ENCODE measurements around the gene DYNLT2B. TPM values are rescaled to one million over a fixed set of nuclear protein-coding genes. Genes with fewer than 3 reads are reported as not detected.

The DYNLT2B gene
- total and polyA plus RNA-seq, 4 donors = 1.1 to 3.7 (median 2.9) TPM

GRCh38 chr3:196241704-196242103 is 76.3 kb downstream of the DYNLT2B start:
- 97% methylated on average over 8 of the region's 8 CpGs for WGBS
- Histone ChIP-seq H3K36me3 (ENCODE audit: control insufficient read depth in 4 of 4, insufficient read depth in 3 of 4, low read depth in 1 of 4, low read length in 3 of 4) (peaks cover 7 to 47% (median 41%) of the 10 kb centered on the region in 4 donors), H3K9me3 (ENCODE audit: control insufficient read depth in 4 of 4, low read length in 3 of 4) (no peaks in the 10 kb centered on the region), H3K4me1 (ENCODE audit: control insufficient read depth in 4 of 4, insufficient read depth in 4 of 4, low read length in 3 of 4) (no peaks in the 10 kb centered on the region), H3K27ac (ENCODE audit: low read depth in 1 of 2, low read length in 2 of 2) (no peak overlapping the region), H3K4me3 (ENCODE audit: low read depth in 1 of 3, low read length in 3 of 3) (no peak overlapping the region), H3K9ac (ENCODE audit: low read depth in 1 of 2, low read length in 2 of 2) (no peak overlapping the region), H3K27me3 (ENCODE audit: control insufficient read depth in 4 of 4, insufficient read depth in 4 of 4, low read length in 3 of 4) (no peaks in the 10 kb centered on the region)
- no peak for TF ChIP-seq REST (IDR thresholded peaks at IDR 0.05)
- no peak for DNase-seq (ENCODE audit: low spot score)

Small RNA genes within 50 kb of the gene (small RNA-seq; reads per million reads assigned to genes)
- gene AC069257.2 = not detected
- gene RNU6-910P = not detected

Other genes starting within 250 kb of the DYNLT2B start
- 1,000 to 10,000 TPM in 1 of 2 donors, 100 to 1,000 TPM in 1; 126 to 1,250 TPM for gene TFRC, start 236.2 kb downstream of the DYNLT2B start, total RNA-seq
- 10 to 100 TPM; 19.1 to 20.7 TPM for gene TFRC, start 236.2 kb downstream of the DYNLT2B start, polyA plus RNA-seq
- under 1 TPM; 0.42 to 0.59 TPM for gene ZDHHC19, start 106.8 kb downstream of the DYNLT2B start, total RNA-seq
- gene ZDHHC19, start 106.8 kb downstream of the DYNLT2B start, polyA plus RNA-seq = 1 to 10 TPM; 1.0 to 1.5 TPM
- gene SLC51A, start 101.7 kb downstream of the DYNLT2B start, total RNA-seq = 10 to 100 TPM; 19.9 to 52.5 TPM
- gene SLC51A, start 101.7 kb downstream of the DYNLT2B start, polyA plus RNA-seq = 10 to 100 TPM; 41.3 to 50.8 TPM
- 10 to 100 TPM; 29.6 to 56.8 TPM for gene PCYT1A, start 30.5 kb downstream of the DYNLT2B start, total RNA-seq
- gene PCYT1A, start 30.5 kb downstream of the DYNLT2B start, polyA plus RNA-seq = 10 to 100 TPM; 12.5 to 18.9 TPM
- gene TM4SF19, start 20.1 kb upstream of the DYNLT2B start, total RNA-seq = not detected
- gene TM4SF19, start 20.1 kb upstream of the DYNLT2B start, polyA plus RNA-seq = not detected
- 10 to 100 TPM in 1 of 2 donors, 1 to 10 TPM in 1; 9.6 to 15.5 TPM for gene UBXN7, start 114.2 kb upstream of the DYNLT2B start, total RNA-seq
- gene UBXN7, start 114.2 kb upstream of the DYNLT2B start, polyA plus RNA-seq = 1 to 10 TPM; 2.9 to 5.8 TPM
- 10 to 100 TPM in 1 of 2 donors, 1 to 10 TPM in 1; 9.2 to 10.0 TPM for gene RNF168, start 185.5 kb upstream of the DYNLT2B start, total RNA-seq
- gene RNF168, start 185.5 kb upstream of the DYNLT2B start, polyA plus RNA-seq = 1 to 10 TPM; 3.4 to 5.5 TPM
- gene SMCO1, start 197.1 kb upstream of the DYNLT2B start, total RNA-seq = under 1 TPM in 1 of 2 donors, not detected in 1; 0.05 TPM
- not detected for gene SMCO1, start 197.1 kb upstream of the DYNLT2B start, polyA plus RNA-seq

All from liver (tissue), 10 donors.